ENCODE measurements around the gene EFL1. TPM values are rescaled to one million over a fixed set of nuclear protein-coding genes. Genes with fewer than 3 reads are reported as not detected.

The EFL1 gene
- total RNA-seq, 1 donor from 2014 or later = 19.3 TPM

- Mint-ChIP-seq H3K4me3 (ENCODE audit: unreplicated experiment) (no peak overlapping the region), H3K4me1 (ENCODE audit: unreplicated experiment) (no peaks in the 10 kb centered on the region), H3K9me3 (ENCODE audit: unreplicated experiment) (no peaks in the 10 kb centered on the region), H3K27ac (ENCODE audit: unreplicated experiment) (no peak overlapping the region), H3K27me3 (ENCODE audit: unreplicated experiment) (peaks cover 2% of the 10 kb centered on the region), H3K36me3 (ENCODE audit: low read depth, unreplicated experiment) (no peaks in the 10 kb centered on the region)
- peak; percentile 28 for DNase-seq (ENCODE audit: low spot score)
- TF ChIP-seq CTCF (IDR thresholded peaks at IDR 0.05; ENCODE audit: unreplicated experiment) = no peak
Measured at GRCh38 chr15:82081914-82082762, 180.4 kb downstream of the EFL1 start.

- Mint-ChIP-seq H3K36me3 (ENCODE audit: low read depth, unreplicated experiment) (no peaks in the 10 kb centered on the region), H3K27me3 (ENCODE audit: unreplicated experiment) (peaks cover 2% of the 10 kb centered on the region), H3K9me3 (ENCODE audit: unreplicated experiment) (no peaks in the 10 kb centered on the region), H3K4me1 (ENCODE audit: unreplicated experiment) (no peaks in the 10 kb centered on the region), H3K27ac (ENCODE audit: unreplicated experiment) (no peak overlapping the region), H3K4me3 (ENCODE audit: unreplicated experiment) (no peak overlapping the region)
- TF ChIP-seq CTCF (IDR thresholded peaks at IDR 0.05; ENCODE audit: unreplicated experiment) = no peak
- DNase-seq (ENCODE audit: low spot score) = no peak
Measured at GRCh38 chr15:82080774-82081173, 181.8 kb downstream of the EFL1 start.

Other genes with a start within 250 kb of the EFL1 start
- gene MEX3B, start 216.7 kb downstream of the EFL1 start, total RNA-seq (ENCODE audit: unreplicated experiment) = 98.2 TPM
- gene SAXO2, start 84 bp upstream of the EFL1 start, total RNA-seq (ENCODE audit: unreplicated experiment) = 2.0 TPM
- 0.28 TPM for gene GOLGA6L10, start 86.7 kb upstream of the EFL1 start, total RNA-seq (ENCODE audit: unreplicated experiment)
- gene GOLGA6L9, start 167.1 kb upstream of the EFL1 start, total RNA-seq (ENCODE audit: unreplicated experiment) = 5.6 TPM

All from endothelial cell (in vitro differentiated cells).